RWPE2 (cell line): ENCODE measurements around the gene RBMX.

ENCODE experiments used
- ATAC-seq: fragments of 200-7000 bp; cut with Tn5 transposase; 3 replicates; pipeline ENCODE4 v1.9.1; 2021; ENCODE audit warnings: low read depth
- DNase-seq: peaks from one replicate; pipeline ENCODE4 v3.0.0-alpha.2; 2020; ENCODE audit warnings: low spot score
- H3K27ac ChIP-seq: fragments of 450-650 bp; 2 replicates; pipeline ENCODE4 v1.5.1; 2017; ENCODE audit warnings: mild to moderate bottlenecking; ENCODE audit not compliant: poor library complexity, severe bottlenecking
- H3K27me3 ChIP-seq: fragments of 250-450 bp; sonication (Bioruptor Pico); 2 replicates; pipeline ENCODE4 v1.5.1; 2021; ENCODE audit warnings: mild to moderate bottlenecking, moderate library complexity; ENCODE audit not compliant: insufficient read depth, poor library complexity, severe bottlenecking
- H3K36me3 ChIP-seq: fragments of 250-450 bp; sonication (Bioruptor Pico); 2 replicates; pipeline ENCODE4 v1.5.1; 2020; ENCODE audit warnings: low read depth, mild to moderate bottlenecking, moderate library complexity
- H3K4me1 ChIP-seq: fragments of 250-450 bp; sonication (Bioruptor Pico); 2 replicates; pipeline ENCODE4 v1.5.1; 2021; ENCODE audit warnings: mild to moderate bottlenecking, moderate library complexity; ENCODE audit not compliant: insufficient read depth, poor library complexity, severe bottlenecking
- H3K4me3 ChIP-seq: fragments of 250-450 bp; sonication (Bioruptor Pico); 2 replicates; pipeline ENCODE4 v1.5.1; 2021; ENCODE audit warnings: mild to moderate bottlenecking, moderate library complexity; ENCODE audit not compliant: severe bottlenecking
- H3K9me3 ChIP-seq: fragments of 250-450 bp; sonication (Bioruptor Pico); 2 replicates; pipeline ENCODE4 v1.5.1; 2021; ENCODE audit warnings: mild to moderate bottlenecking, moderate library complexity; ENCODE audit not compliant: severe bottlenecking
- TF ChIP-seq, protein P1 (sequence below): fragments of 450-650 bp; IDR thresholded peaks from one replicate; pipeline ENCODE4 v1.5.1; 2017; ENCODE audit warnings: mild to moderate bottlenecking, moderate library complexity; ENCODE audit not compliant: poor library complexity, severe bottlenecking

The RBMX gene

GRCh38 chrX:136856050-136856449 is 24.5 kb downstream of the RBMX start:
- Histone ChIP-seq H3K4me3 (no peak overlapping the region), H3K36me3 (peaks cover 9% of the 10 kb centered on the region), H3K9me3 (no peaks in the 10 kb centered on the region), H3K4me1 (no peaks in the 10 kb centered on the region), H3K27ac (no peak overlapping the region), H3K27me3 (no peaks in the 10 kb centered on the region)
- no peak for DNase-seq
- no peak for ATAC-seq
- TF ChIP-seq, protein P1, sequence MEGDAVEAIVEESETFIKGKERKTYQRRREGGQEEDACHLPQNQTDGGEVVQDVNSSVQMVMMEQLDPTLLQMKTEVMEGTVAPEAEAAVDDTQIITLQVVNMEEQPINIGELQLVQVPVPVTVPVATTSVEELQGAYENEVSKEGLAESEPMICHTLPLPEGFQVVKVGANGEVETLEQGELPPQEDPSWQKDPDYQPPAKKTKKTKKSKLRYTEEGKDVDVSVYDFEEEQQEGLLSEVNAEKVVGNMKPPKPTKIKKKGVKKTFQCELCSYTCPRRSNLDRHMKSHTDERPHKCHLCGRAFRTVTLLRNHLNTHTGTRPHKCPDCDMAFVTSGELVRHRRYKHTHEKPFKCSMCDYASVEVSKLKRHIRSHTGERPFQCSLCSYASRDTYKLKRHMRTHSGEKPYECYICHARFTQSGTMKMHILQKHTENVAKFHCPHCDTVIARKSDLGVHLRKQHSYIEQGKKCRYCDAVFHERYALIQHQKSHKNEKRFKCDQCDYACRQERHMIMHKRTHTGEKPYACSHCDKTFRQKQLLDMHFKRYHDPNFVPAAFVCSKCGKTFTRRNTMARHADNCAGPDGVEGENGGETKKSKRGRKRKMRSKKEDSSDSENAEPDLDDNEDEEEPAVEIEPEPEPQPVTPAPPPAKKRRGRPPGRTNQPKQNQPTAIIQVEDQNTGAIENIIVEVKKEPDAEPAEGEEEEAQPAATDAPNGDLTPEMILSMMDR = no peak

DNA sequence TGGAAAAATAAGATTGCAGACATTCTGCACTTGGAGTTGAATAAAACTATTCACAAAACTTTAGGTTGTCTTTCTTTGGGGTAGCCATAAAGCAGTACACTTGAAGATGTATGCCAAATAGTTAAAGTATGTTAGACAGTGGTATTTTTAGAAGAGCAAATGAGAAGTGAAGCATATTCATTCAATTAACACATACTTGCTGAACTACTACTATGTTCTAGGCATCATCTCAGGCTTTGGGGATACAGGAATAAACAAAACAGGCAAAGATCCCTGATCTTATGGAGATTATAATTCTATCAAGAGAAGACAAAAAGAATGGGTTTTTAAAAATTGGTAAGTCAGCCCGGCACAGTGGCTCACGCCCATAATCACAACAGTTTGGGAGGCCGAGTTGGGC is 29.0 kb downstream of the RBMX start:
- no peak for ATAC-seq

GRCh38 chrX:136850441-136851175 is 29.9 kb downstream of the RBMX start:
- peaks cover 6% of the 10 kb centered on the region for H3K36me3 ChIP-seq
- H3K27me3 ChIP-seq = no peaks in the 10 kb centered on the region
- TF ChIP-seq, protein P1 = no peak
- H3K4me3 ChIP-seq = no peak overlapping the region
- H3K27ac ChIP-seq = no peak overlapping the region
- no peaks in the 10 kb centered on the region for H3K4me1 ChIP-seq
- ATAC-seq = no peak
- DNase-seq = no peak
- no peaks in the 10 kb centered on the region for H3K9me3 ChIP-seq

More for the DNA sequence above, 29.0 kb downstream of the RBMX start:
- no peak for DNase-seq
- H3K4me1 ChIP-seq = no peaks in the 10 kb centered on the region
- no peak overlapping the region for H3K27ac ChIP-seq
- TF ChIP-seq, protein P1 = no peak
- H3K36me3 ChIP-seq = peaks cover 6% of the 10 kb centered on the region
- no peaks in the 10 kb centered on the region for H3K9me3 ChIP-seq
- H3K27me3 ChIP-seq = no peaks in the 10 kb centered on the region
- no peak overlapping the region for H3K4me3 ChIP-seq

DNA sequence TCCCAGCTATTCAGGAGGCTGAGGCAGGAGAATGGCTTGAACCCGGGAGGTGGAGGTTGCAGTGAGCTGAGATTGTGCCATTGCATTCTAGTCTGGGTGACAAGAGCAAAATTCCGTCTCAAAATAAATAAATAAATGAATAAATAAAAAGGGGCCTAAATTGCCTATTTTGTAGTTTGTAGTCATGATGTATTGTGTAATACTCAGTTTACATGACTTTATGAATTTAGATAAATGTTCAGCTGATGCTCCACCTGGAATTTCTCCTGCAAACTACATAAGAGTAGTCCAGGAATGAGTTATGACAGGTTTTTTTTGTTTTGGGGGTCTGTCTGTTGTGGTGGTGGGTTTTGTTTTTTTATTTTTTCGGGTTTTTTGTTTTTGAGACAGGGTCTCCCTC is 31.1 kb downstream of the RBMX start:
- no peak for DNase-seq
- TF ChIP-seq, protein P1 = no peak
- H3K9me3 ChIP-seq = no peaks in the 10 kb centered on the region

GRCh38 chrX:136847874-136848273 is 32.7 kb downstream of the RBMX start:
- H3K4me3 ChIP-seq = no peak overlapping the region
- no peak for ATAC-seq

More for the DNA sequence above, 31.1 kb downstream of the RBMX start:
- no peak for ATAC-seq
- Histone ChIP-seq H3K27me3 (no peaks in the 10 kb centered on the region), H3K36me3 (peaks cover 6% of the 10 kb centered on the region; the same call in 1 of the 2 replicates), H3K4me3 (no peak overlapping the region), H3K4me1 (no peaks in the 10 kb centered on the region), H3K27ac (no peak overlapping the region)

More at GRCh38 chrX:136847874-136848273, 32.7 kb downstream of the RBMX start:
- TF ChIP-seq, protein P1 = no peak
- DNase-seq = no peak
- H3K4me1 ChIP-seq = no peaks in the 10 kb centered on the region
- H3K27me3 ChIP-seq = no peaks in the 10 kb centered on the region
- H3K27ac ChIP-seq = no peak overlapping the region
- no peaks in the 10 kb centered on the region for H3K9me3 ChIP-seq
- peaks cover 6% of the 10 kb centered on the region; the same call in 1 of the 2 replicates for H3K36me3 ChIP-seq
